Testis (tissue), 2 donors: ENCODE results near the gene SNTB2.

Source experiments
- CTCF ChIP-seq, 3 experiments: fragments of 450-650 bp in 2 of 3; fragments of 200-600 bp in 1 of 3; sonication (generic) in 1 of 3; IDR thresholded peaks; one replicate each; pipeline ENCODE4 v1.5.1; 2016 to 2019; ENCODE audit warnings: antibody characterized with exemption in 3 of 3, mild to moderate bottlenecking in 2 of 3, moderate library complexity in 1 of 3
- POLR2A ChIP-seq: fragments of 450-650 bp; IDR thresholded peaks from one replicate; pipeline ENCODE4 v1.6.1; 2017; ENCODE audit warnings: antibody characterized with exemption, mild to moderate bottlenecking, moderate library complexity

DNA sequence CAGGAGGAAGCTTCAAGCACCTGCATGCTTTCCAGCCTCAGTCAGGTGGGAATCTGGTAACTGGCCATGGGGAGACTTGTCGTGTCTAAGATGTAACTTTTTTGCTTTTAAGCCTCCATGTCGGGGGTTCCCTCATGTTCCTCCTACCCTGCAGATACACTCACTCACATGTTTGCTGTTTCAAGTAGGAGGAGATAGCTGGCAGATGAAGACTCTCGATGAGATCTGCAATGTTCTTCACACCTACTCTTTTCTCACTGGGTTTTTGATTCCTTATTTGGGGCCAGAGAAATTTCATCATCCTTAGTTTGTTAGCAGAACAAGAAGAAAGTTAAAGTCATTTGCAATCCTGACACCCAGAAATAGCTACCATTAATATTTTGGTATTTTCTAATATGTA lies 29.8 kb upstream of the SNTB2 start:
- TF ChIP-seq CTCF (IDR thresholded peaks at IDR 0.05) (no peak), POLR2A (no peak)
